K562 (cell line): ENCODE results near the gene PYGO2. TPM values are rescaled to one million over a fixed set of nuclear protein-coding genes. Genes with fewer than 3 reads are reported as not detected.

Experiments used
- ATAC-seq: fragments of 200-7000 bp; cut with Tn5 transposase; 3 replicates; pipeline ENCODE4 v1.9.1; 2020; ENCODE audit warnings: moderate library complexity
- BruUV-seq: library from RNA; stranded (reverse); fragments of 400-500 nt; replicated peaks from 2 replicates; lab custom pipeline; 2021; lab: Mats Ljungman, UMichigan
- CTCF ChIA-PET: fragments of 300-600 bp; formaldehyde crosslinking; extraction: SDS; loops from one replicate; lab custom pipeline; 2021; ENCODE audit warnings: low intra/inter-chr PET ratio; lab: Yijun Ruan, JAX
- POLR2A ChIA-PET: fragments of 300-600, 350-650 bp; sonication (Branson Sonifier 250); formaldehyde crosslinking; extraction: SDS; loops from one replicate; lab custom pipeline; 2021; ENCODE audit warnings: antibody characterized with exemption, inconsistent platforms; lab: Yijun Ruan, JAX
- DNase-seq, 4 experiments: peaks; one replicate each; pipeline versions ENCODE4 v3.0.0 to v3.0.0-alpha.2; 2011 to 2018; ENCODE audit warnings: low spot score in 3 of 4, mixed read lengths in 3 of 4; ENCODE audit errors: extremely low read depth in 1 of 4
- FAIRE-seq: peaks from 2 replicates; lab custom pipeline; 2011; peaks lifted over from hg19 to GRCh38; lab: Jason Lieb, UNC
- H2AFZ ChIP-seq: 2 replicates; pipeline ENCODE4 v1.6.0; 2011; ENCODE audit warnings: low read depth, low read length, control low read depth, inconsistent platforms
- H3K27ac ChIP-seq: fragments of 200-600 bp; 3 replicates; pipeline ENCODE4 v1.8.0; 2011; ENCODE audit warnings: low read depth, mild to moderate bottlenecking, control low read depth, inconsistent platforms, low read length, moderate library complexity, mixed read lengths; ENCODE audit errors: extremely low read depth
- H3K27me3 ChIP-seq, 2 experiments: fragments of 300-600 bp in 1 of 2; 2 replicates in 1 of 2; 3 replicates in 1 of 2; pipeline versions ENCODE4 v1.6.0 to v1.8.0; 2011; ENCODE audit warnings: inconsistent platforms in 2 of 2, low read length in 2 of 2, mild to moderate bottlenecking in 1 of 2, mixed read lengths in 1 of 2, moderate library complexity in 1 of 2; ENCODE audit not compliant: control insufficient read depth in 2 of 2, insufficient read depth in 2 of 2
- H3K36me3 ChIP-seq: fragments of 300-600 bp; 3 replicates; pipeline ENCODE4 v1.8.0; 2011; ENCODE audit warnings: mild to moderate bottlenecking, low read length, inconsistent platforms; ENCODE audit not compliant: control insufficient read depth, insufficient read depth
- H3K4me1 ChIP-seq, 2 experiments: fragments of 200-600 bp in 1 of 2; replicated peaks in 1 of 2; 2 replicates in 1 of 2; 3 replicates in 1 of 2; pipeline versions ENCODE4 v1.5.1 to v1.8.0; 2011; ENCODE audit warnings: inconsistent platforms in 2 of 2, low read length in 2 of 2, mild to moderate bottlenecking in 1 of 2, mixed read lengths in 1 of 2, moderate library complexity in 1 of 2; ENCODE audit not compliant: control insufficient read depth in 2 of 2, insufficient read depth in 2 of 2
- H3K4me2 ChIP-seq: 2 replicates; pipeline ENCODE4 v1.6.1; 2011; ENCODE audit warnings: low read length, control low read depth, inconsistent platforms, mixed read lengths; ENCODE audit not compliant: insufficient read depth
- H3K4me3 ChIP-seq: fragments of 200-600 bp; sonication (generic), shearing (Covaris generic); 2 replicates; pipeline ENCODE4 v1.5.1; 2016; ENCODE audit warnings: control low read depth, inconsistent platforms
- H3K79me2 ChIP-seq: fragments of 200-600 bp; 3 replicates; pipeline ENCODE4 v1.8.0; 2011; ENCODE audit warnings: low read length, inconsistent platforms; ENCODE audit not compliant: control insufficient read depth, insufficient read depth
- H3K9ac ChIP-seq, 2 experiments: 2 replicates each; pipeline versions ENCODE4 v1.6.0 to v1.6.1; 2011; ENCODE audit warnings: low read depth in 2 of 2, low read length in 2 of 2, control low read depth in 1 of 2, inconsistent platforms in 1 of 2, mild to moderate bottlenecking in 1 of 2, mixed read lengths in 1 of 2; ENCODE audit not compliant: insufficient read depth in 1 of 2
- H3K9me1 ChIP-seq: one replicate; pipeline ENCODE4 v1.6.0; 2011; ENCODE audit warnings: inconsistent platforms, mild to moderate bottlenecking, low read length, moderate library complexity; ENCODE audit not compliant: control insufficient read depth, insufficient read depth
- H3K9me3 ChIP-seq: replicated peaks from 2 replicates; pipeline ENCODE4 v1.5.1; 2011; ENCODE audit warnings: low read depth, low read length, inconsistent platforms; ENCODE audit not compliant: control insufficient read depth, insufficient read depth
- H4K20me1 ChIP-seq: replicated peaks from 2 replicates; pipeline ENCODE4 v1.6.1; 2011; ENCODE audit warnings: low read length, inconsistent platforms, mixed read lengths; ENCODE audit not compliant: control insufficient read depth, insufficient read depth
- E2F3 ChIP-seq: fragments of 250-450 bp; sonication (Bioruptor Pico); IDR thresholded peaks from 2 replicates; pipeline ENCODE4 v1.4.0; 2020; ENCODE audit warnings: mild to moderate bottlenecking
- KLF16 ChIP-seq: IDR thresholded peaks from 2 replicates; pipeline ENCODE4 v1.6.1; 2016; ENCODE audit warnings: antibody characterized with exemption
- NFE2L1 ChIP-seq: fragments of 450-650 bp; IDR thresholded peaks from 2 replicates; pipeline ENCODE4 v1.6.1; 2016; ENCODE audit warnings: missing genetic modification characterization, low read depth, mild to moderate bottlenecking, missing compliant biosample characterization, moderate library complexity, borderline replicate concordance
- NFXL1 ChIP-seq: fragments of 450-650 bp; formaldehyde crosslinking; IDR thresholded peaks from 2 replicates; pipeline ENCODE4 v1.4.0; 2021; ENCODE audit warnings: mild to moderate bottlenecking
- ZBTB8A ChIP-seq: fragments of 450-650 bp; IDR thresholded peaks from 2 replicates; pipeline ENCODE4 v1.6.1; 2018; ENCODE audit warnings: mild to moderate bottlenecking, moderate library complexity; ENCODE audit not compliant: partially characterized antibody
- ZFX ChIP-seq: sonication (generic); formaldehyde crosslinking; IDR thresholded peaks from 2 replicates; pipeline ENCODE4 v1.8.0; 2022; ENCODE audit warnings: mild to moderate bottlenecking, missing genetic modification reagents, moderate library complexity
- ZNF408 ChIP-seq: fragments of 250-450 bp; sonication (Bioruptor Pico); IDR thresholded peaks from 2 replicates; pipeline ENCODE4 v1.4.0; 2020; ENCODE audit warnings: low read depth, mild to moderate bottlenecking, moderate library complexity
- WGBS: fragments of 100-300 bp; shearing (Covaris generic); methylation state at CpG from one replicate; pipeline ENCODE4 v1.1.6; 2016; ENCODE audit warnings: low coverage, mixed read lengths; ENCODE audit not compliant: insufficient coverage; ENCODE audit errors: missing lambda C conversion rate; 5-methylcytosine and 5-hydroxymethylcytosine counted together
- in situ Hi-C: fragments of 300-500 bp; cut with MboI; formaldehyde crosslinking; loops from 4 replicates; pipeline ENCODE4 v1.15.0; 2018; ENCODE audit warnings: inconsistent platforms, mixed read lengths
- intact Hi-C: fragments of 100-400 bp; cut with micrococcal nuclease; formaldehyde crosslinking; loops from 2 replicates; pipeline ENCODE4 v1.14.2; 2022
- polyA plus RNA-seq, 8 experiments: library from polyadenylated mRNA; depleted of rRNA in 4 of 8; stranded (reverse) in 5 of 8; unstranded in 3 of 8; fragments of >200 nt; fragmentation: Nextera tagmentation in 2 of 8; fragmentation: Illumina TruSeq in 1 of 8; extraction: Ambion mirVana in 2 of 8; extraction: Trizol in 1 of 8; gene quantifications; 2 replicates each; pipeline versions ENCODE4 v1.2.1 to v1.2.3, GENCODE V29; 2011 to 2014; ENCODE audit warnings: inconsistent platforms in 1 of 8, missing spikeins in 1 of 8
- total RNA-seq, 7 experiments: library from RNA; depleted of rRNA in 6 of 7; stranded (reverse); fragments of >200 nt in 6 of 7; fragmentation: Illumina TruSeq in 2 of 7; extraction: Trizol in 2 of 7; gene quantifications; 2 replicates each; pipeline versions ENCODE4 v1.2.1 to v1.2.3, GENCODE V29; 2011 to 2021; ENCODE audit warnings: low replicate concordance in 1 of 7
- TF ChIP-seq, protein P1 (sequence below): sonication (generic); formaldehyde crosslinking; IDR thresholded peaks from 2 replicates; pipeline ENCODE4 v1.8.0; 2023; ENCODE audit warnings: mild to moderate bottlenecking, missing genetic modification reagents
- TF ChIP-seq, protein P2 (sequence below): sonication (generic); formaldehyde crosslinking; IDR thresholded peaks from 2 replicates; pipeline ENCODE4 v1.8.1; 2023; ENCODE audit warnings: mild to moderate bottlenecking, missing genetic modification reagents
- TF ChIP-seq, protein P3 (sequence below): fragments of 450-650 bp; formaldehyde crosslinking; IDR thresholded peaks from 2 replicates; pipeline ENCODE4 v1.4.0; 2022; ENCODE audit warnings: missing genetic modification characterization

Gene PYGO2
- total and polyA plus RNA-seq, 9 of the 15 experiments (the other 6 are each of a cell fraction or from before 2014, with no cell fraction given), result 8.3 to 36.2 (median 18.2) TPM

DNA sequence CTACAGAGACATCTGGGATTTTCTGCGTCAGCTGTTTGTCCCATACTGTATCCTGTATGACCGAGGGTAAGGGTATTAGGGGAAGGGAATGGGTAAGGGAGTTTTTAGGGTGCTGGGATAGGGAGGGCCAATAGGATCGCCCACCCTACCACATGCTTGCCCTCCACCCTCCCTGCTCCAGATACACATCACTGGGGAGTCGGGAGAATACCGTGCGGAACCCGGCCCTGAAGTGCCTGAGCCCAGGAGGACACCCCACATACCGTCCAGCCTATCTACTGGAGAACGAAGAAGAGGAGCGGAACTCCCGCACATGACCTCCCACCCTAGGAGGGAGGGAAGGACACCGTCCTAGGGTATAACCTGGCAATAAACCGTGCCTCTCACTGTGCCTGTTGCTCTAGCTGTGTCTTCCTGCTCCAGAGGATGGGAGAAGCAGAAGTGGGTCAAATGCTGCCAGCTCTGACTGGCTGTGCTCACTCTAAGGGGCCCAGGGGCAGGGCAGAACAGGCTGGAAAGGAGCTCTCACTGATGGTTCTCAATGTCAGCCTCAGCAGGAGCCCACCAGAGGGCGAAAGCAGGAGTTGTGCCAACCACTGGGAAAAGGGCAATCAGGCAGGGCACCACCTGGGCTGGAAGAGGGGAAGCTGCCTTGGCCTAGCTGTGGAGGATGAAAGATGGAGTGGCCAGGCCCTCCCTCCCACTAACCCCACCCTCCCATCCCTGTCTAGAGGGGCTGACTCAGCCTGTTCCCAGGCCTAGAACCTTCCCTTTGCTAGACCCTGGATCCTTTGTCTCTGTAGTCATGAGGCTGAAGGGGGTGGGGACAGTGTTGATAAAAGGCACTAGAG, 31.4 kb upstream of the PYGO2 start:
- peak; percentile 67 for FAIRE-seq
- Histone ChIP-seq H3K27ac (peak overlapping the region; percentile 73; the same call in 2 of the 3 replicates), H3K79me2 (peaks cover 18% of the 10 kb centered on the region), H3K9ac (peak overlapping the region in 1 of 2 experiments; percentile 78; a peak in 3 of 4 replicates), H3K9me1 (peaks cover 6% of the 10 kb centered on the region), H2AFZ (no peak overlapping the region), H3K4me1 (peaks cover 35 to 40% of the 10 kb centered on the region in 2 experiments), H3K4me3 (no peak overlapping the region), H3K36me3 (peaks cover 36% of the 10 kb centered on the region), H3K27me3 (no peaks in the 10 kb centered on the region), H3K9me3 (no peaks in the 10 kb centered on the region), H4K20me1 (no peaks in the 10 kb centered on the region; the same call in 1 of the 2 replicates), H3K4me2 (peak overlapping the region; percentile 47)
- ChIA-PET POLR2A (interaction anchor here (0.6 to 8.2 kb wide), 15 partner anchors 9 to 166 kb away, joined by 3 to 80 read pairs (median 5); partner anchors contain the start of genes CKS1B, FLAD1, PBXIP1 and PMVK), CTCF (no interaction called here)
- in situ Hi-C loops (no loop called here), intact Hi-C loops (no loop called here)
- no TSS peak for BruUV-seq
- ATAC-seq, result peak; percentile 85
- WGBS, result 48% methylated on average over 14 of the region's 14 CpGs
- DNase-seq, result peak; percentile 63 to 88 (median 72)
- TF ChIP-seq ZFX (no peak; the same call in 1 of the 2 replicates), ZNF408 (CRISPR knock-in tag) (no peak), NFXL1 (no peak), KLF16 (no peak), E2F3 (CRISPR knock-in tag) (no peak), ZBTB8A (no peak), NFE2L1 (tag) (no peak)
- TF ChIP-seq, protein P1, sequence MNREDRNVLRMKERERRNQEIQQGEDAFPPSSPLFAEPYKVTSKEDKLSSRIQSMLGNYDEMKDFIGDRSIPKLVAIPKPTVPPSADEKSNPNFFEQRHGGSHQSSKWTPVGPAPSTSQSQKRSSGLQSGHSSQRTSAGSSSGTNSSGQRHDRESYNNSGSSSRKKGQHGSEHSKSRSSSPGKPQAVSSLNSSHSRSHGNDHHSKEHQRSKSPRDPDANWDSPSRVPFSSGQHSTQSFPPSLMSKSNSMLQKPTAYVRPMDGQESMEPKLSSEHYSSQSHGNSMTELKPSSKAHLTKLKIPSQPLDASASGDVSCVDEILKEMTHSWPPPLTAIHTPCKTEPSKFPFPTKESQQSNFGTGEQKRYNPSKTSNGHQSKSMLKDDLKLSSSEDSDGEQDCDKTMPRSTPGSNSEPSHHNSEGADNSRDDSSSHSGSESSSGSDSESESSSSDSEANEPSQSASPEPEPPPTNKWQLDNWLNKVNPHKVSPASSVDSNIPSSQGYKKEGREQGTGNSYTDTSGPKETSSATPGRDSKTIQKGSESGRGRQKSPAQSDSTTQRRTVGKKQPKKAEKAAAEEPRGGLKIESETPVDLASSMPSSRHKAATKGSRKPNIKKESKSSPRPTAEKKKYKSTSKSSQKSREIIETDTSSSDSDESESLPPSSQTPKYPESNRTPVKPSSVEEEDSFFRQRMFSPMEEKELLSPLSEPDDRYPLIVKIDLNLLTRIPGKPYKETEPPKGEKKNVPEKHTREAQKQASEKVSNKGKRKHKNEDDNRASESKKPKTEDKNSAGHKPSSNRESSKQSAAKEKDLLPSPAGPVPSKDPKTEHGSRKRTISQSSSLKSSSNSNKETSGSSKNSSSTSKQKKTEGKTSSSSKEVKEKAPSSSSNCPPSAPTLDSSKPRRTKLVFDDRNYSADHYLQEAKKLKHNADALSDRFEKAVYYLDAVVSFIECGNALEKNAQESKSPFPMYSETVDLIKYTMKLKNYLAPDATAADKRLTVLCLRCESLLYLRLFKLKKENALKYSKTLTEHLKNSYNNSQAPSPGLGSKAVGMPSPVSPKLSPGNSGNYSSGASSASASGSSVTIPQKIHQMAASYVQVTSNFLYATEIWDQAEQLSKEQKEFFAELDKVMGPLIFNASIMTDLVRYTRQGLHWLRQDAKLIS, result no peak
- TF ChIP-seq, protein P2, sequence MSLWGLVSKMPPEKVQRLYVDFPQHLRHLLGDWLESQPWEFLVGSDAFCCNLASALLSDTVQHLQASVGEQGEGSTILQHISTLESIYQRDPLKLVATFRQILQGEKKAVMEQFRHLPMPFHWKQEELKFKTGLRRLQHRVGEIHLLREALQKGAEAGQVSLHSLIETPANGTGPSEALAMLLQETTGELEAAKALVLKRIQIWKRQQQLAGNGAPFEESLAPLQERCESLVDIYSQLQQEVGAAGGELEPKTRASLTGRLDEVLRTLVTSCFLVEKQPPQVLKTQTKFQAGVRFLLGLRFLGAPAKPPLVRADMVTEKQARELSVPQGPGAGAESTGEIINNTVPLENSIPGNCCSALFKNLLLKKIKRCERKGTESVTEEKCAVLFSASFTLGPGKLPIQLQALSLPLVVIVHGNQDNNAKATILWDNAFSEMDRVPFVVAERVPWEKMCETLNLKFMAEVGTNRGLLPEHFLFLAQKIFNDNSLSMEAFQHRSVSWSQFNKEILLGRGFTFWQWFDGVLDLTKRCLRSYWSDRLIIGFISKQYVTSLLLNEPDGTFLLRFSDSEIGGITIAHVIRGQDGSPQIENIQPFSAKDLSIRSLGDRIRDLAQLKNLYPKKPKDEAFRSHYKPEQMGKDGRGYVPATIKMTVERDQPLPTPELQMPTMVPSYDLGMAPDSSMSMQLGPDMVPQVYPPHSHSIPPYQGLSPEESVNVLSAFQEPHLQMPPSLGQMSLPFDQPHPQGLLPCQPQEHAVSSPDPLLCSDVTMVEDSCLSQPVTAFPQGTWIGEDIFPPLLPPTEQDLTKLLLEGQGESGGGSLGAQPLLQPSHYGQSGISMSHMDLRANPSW (CRISPR knock-in tag), result no peak
- TF ChIP-seq, protein P3, sequence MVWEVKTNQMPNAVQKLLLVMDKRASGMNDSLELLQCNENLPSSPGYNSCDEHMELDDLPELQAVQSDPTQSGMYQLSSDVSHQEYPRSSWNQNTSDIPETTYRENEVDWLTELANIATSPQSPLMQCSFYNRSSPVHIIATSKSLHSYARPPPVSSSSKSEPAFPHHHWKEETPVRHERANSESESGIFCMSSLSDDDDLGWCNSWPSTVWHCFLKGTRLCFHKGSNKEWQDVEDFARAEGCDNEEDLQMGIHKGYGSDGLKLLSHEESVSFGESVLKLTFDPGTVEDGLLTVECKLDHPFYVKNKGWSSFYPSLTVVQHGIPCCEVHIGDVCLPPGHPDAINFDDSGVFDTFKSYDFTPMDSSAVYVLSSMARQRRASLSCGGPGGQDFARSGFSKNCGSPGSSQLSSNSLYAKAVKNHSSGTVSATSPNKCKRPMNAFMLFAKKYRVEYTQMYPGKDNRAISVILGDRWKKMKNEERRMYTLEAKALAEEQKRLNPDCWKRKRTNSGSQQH (CRISPR knock-in tag), result no peak
